Measurements from ENCODE around the gene SRSF1. TPM values are rescaled to one million over a fixed set of nuclear protein-coding genes. Genes with fewer than 3 reads are reported as not detected.
A peak's percentile ranks its signal among the peaks of the same experiment; 100 is the strongest.

The SRSF1 gene
- total and polyA plus RNA-seq, 10 donors = 65.8 to 213 (median 172) TPM

DNA sequence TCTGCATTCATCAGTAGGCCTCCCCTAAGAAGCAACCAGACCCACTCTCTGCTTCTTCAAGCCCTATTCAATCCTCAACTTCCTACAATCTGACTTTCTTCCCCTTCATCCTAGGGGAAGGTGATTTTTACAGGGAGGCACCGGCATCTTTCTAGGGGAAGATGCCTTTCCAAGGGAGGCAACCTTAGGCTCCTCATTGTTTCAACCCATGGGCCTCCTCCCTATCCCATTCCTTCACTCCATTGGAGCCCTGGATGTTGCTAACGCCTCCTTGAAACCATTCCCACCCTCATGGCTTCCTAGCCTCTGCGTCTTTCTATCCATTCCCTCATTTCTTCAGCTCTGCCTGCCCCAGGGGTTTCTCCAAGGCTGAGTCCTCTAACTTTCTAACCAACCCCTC is 49.2 kb downstream of the SRSF1 start:
- Histone ChIP-seq H3K27me3 (replicated peaks in 1 of 7) (peaks cover 0 to 85% (median 10%) of the 10 kb centered on the region in 7 donors), H3K9me3 (no peaks in the 10 kb centered on the region), H3K36me3 (no peaks in the 10 kb centered on the region), H3K27ac (no peak overlapping the region), H3K4me3 (no peak overlapping the region), H3K4me1 (peaks cover 15 to 40% (median 33%) of the 10 kb centered on the region in 6 donors)
- no peak for TF ChIP-seq POLR2A (IDR thresholded peaks at IDR 0.05)
- TF ChIP-seq, protein P1, sequence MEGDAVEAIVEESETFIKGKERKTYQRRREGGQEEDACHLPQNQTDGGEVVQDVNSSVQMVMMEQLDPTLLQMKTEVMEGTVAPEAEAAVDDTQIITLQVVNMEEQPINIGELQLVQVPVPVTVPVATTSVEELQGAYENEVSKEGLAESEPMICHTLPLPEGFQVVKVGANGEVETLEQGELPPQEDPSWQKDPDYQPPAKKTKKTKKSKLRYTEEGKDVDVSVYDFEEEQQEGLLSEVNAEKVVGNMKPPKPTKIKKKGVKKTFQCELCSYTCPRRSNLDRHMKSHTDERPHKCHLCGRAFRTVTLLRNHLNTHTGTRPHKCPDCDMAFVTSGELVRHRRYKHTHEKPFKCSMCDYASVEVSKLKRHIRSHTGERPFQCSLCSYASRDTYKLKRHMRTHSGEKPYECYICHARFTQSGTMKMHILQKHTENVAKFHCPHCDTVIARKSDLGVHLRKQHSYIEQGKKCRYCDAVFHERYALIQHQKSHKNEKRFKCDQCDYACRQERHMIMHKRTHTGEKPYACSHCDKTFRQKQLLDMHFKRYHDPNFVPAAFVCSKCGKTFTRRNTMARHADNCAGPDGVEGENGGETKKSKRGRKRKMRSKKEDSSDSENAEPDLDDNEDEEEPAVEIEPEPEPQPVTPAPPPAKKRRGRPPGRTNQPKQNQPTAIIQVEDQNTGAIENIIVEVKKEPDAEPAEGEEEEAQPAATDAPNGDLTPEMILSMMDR (IDR thresholded peaks at IDR 0.05 in 8 of 11, conservative IDR thresholded peaks at IDR 0.05 in 3 of 11) = no peak
- 86 to 94% (median 90%) methylated on average over 3 of the region's 3 CpGs for WGBS, 5 donors
- DNase-seq = peak; percentile 0
- intact Hi-C loops (cut with DNase I; ENCODE audit: low total_unique reads) = no loop called here

DNA sequence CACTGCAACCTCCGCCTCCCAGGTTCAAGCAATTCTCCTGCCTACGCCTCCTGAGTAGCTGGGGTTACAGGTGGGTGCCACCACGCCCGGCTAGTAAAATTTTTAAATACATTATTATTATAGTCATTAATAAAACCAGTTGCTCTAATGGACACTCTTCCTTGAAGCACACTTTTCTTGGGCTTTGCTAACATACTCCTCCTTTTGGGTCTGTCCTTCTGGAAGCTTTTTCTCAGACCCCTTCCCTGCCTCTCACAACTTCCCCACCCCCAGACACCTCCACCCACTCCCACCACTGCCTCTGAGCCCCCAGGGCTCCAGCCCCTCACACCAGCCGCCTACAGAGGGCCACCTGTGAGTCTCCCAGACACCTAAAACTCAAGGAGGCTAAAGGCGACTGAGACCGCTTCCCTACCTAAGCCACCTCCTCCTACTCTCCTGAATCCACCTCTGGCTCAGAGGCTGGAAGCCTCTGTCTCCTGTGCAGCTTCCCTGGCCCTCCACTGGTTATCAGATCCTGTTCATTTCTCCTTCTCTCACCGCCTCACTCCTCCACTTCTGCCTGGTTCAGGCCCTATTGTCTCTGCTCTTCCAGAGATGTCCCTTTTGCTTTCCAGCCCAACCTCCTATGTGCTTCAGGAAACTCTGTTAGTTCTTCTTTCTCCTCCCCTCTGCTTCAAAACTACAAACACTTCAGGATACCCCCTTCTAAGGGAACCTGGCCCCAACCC is 49.8 kb downstream of the SRSF1 start:
- Histone ChIP-seq H3K27ac (no peak overlapping the region), H3K36me3 (no peaks in the 10 kb centered on the region), H3K27me3 (replicated peaks in 1 of 7) (peaks cover 0 to 84% (median 10%) of the 10 kb centered on the region in 7 donors), H3K4me1 (peaks cover 15 to 46% (median 36%) of the 10 kb centered on the region in 6 donors), H3K4me3 (no peak overlapping the region), H3K9me3 (no peaks in the 10 kb centered on the region)
- DNase-seq = peak; percentile 41
- intact Hi-C loops (cut with DNase I; ENCODE audit: low total_unique reads) = no loop called here
- 92 to 96% (median 95%) methylated on average over 8 of the region's 8 CpGs for WGBS, 5 donors
- no peak for TF ChIP-seq POLR2AphosphoS5 (IDR thresholded peaks at IDR 0.05)
- TF ChIP-seq, protein P1 (IDR thresholded peaks at IDR 0.05 in 8 of 11, conservative IDR thresholded peaks at IDR 0.05 in 3 of 11) = no peak

DNA sequence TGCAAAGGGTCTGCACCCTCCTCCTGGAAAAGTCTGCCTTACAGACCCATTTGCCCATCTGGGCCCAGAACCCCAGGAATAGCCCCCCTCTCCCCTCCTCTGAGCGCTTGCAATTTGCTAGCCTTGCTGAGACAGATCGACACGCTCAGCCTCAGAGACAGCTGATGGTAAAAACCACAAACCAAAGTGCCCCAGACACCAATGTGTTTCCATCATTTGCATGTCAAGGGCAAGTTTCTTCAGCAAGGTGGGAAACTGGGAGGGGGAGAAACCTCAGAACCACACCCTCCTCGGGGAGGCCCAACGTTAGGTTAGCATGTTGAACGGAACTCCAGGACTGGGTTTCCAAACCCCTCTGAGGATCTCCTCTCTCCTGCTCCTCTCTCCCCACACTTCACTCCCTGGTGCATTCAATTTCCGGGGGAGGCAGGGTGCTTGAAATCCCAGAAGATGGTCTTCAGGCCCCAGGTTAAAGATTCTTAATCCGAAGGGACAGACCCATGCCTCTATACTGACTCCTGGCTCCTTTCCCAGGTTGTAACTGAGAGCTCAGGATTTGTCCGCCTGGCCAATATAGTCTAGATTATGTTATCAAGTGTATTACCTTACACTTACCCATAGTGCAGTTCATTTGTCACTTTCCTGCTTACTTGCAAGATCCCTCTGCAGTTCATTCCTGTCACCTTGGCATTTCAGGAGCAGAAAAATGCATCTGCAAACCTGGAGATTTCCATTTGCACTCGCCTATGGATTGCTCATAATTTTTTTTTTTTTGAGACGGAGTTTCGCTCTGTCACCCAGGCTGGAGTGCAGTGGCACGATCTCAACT is 50.5 kb downstream of the SRSF1 start:
- Histone ChIP-seq H3K27ac (no peak overlapping the region), H3K4me3 (peak overlapping the region in 1 of 8 donors; percentile 74), H3K27me3 (replicated peaks in 1 of 7) (peaks cover 0 to 84% (median 10%) of the 10 kb centered on the region in 7 donors)

More for the DNA sequence above, 50.5 kb downstream of the SRSF1 start:
- H3K4me1 ChIP-seq = peaks cover 15 to 53% (median 39%) of the 10 kb centered on the region in 6 donors
- 47 to 62% (median 50%) methylated on average over 10 to 13 of the region's 13 CpGs for WGBS, 5 donors
- intact Hi-C loops (cut with DNase I; ENCODE audit: low total_unique reads) = no loop called here
- peak; percentile 71 for DNase-seq
- no peak for TF ChIP-seq POLR2A (IDR thresholded peaks at IDR 0.05)
- TF ChIP-seq POLR2AphosphoS5 (IDR thresholded peaks at IDR 0.05) = no peak
- TF ChIP-seq, protein P1 (IDR thresholded peaks at IDR 0.05 in 8 of 11, conservative IDR thresholded peaks at IDR 0.05 in 3 of 11) = no peak
- no peaks in the 10 kb centered on the region for H3K9me3 ChIP-seq
- H3K36me3 ChIP-seq = no peaks in the 10 kb centered on the region
